Measurements from ENCODE around the gene PTPRD.

PTPRD gene

GRCh38 chr9:8267636-8268035 is 2345.2 kb downstream of the PTPRD start:
- no peak for DNase-seq

DNA sequence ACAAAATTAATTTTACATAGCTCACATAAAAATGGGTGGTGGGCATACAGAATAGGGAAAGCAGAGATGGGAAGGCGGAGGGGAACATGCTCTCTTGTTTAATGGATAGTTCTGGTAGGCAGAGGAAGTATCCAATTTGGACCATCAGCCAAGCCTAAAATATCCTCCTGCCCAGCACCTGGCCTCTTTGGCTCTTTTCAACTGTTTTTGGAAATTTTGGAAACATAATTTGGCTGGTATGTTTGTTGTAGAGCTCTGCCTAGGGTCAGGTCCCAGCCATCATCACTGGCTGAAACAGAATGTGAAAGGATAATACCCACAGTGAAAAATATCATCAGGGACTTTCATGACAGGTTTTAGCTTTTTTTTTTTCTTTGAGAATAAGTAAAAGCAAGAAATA is 2345.9 kb downstream of the PTPRD start:
- DNase-seq, result no peak

DNA sequence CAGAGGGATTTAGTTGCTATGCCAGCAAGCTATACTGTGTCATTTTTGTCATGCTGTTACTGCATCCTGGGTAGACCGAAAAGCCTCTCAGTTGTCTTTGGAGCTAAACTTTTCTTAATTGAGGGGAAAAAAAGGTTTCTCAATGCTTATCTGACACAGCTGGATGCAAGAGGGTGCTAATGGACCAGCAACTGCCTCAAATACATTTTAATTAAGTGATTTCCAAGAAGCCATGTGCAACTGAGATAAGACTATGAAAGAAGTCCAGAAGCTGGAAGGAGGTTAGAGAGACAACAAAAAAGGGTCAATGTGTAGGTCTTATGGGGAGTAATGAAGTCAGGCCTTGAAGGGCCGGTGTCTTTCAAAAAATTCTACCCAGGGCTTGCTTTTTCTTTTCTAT is 2347.5 kb downstream of the PTPRD start:
- DNase-seq, result no peak
